Measurements from ENCODE around the gene WDR37.

Gene WDR37

GRCh38 chr10:1119027-1119426 lies 62.8 kb downstream of the WDR37 start:
- H3K27me3 ChIP-seq (ENCODE audit: insufficient read depth, low read length, poor library complexity), result no peaks in the 10 kb centered on the region
- no peak overlapping the region for H2AFZ ChIP-seq (ENCODE audit: low read depth, low read length)
- DNase-seq (no peak), ATAC-seq (ENCODE audit: insufficient read depth, low read depth) (no peak)
- no peak overlapping the region for H3K9ac ChIP-seq (ENCODE audit: low read depth, low read length)
- H3K4me2 ChIP-seq (ENCODE audit: insufficient read depth, low read length), result no peak overlapping the region
- TF ChIP-seq CTCF (IDR thresholded peaks at IDR 0.05; ENCODE audit: borderline replicate concordance, extremely low read depth, low read length, poor library complexity, severe bottlenecking) (no peak), EZH2 (IDR thresholded peaks at IDR 0.05; ENCODE audit: borderline replicate concordance, low read depth, low read length, severe bottlenecking) (no peak)
- H3K36me3 ChIP-seq (ENCODE audit: insufficient read depth, low read length), result peaks cover 91% of the 10 kb centered on the region
- H3K9me3 ChIP-seq (ENCODE audit: insufficient read depth, low read length, severe bottlenecking), result no peaks in the 10 kb centered on the region
- no peaks in the 10 kb centered on the region for H3K79me2 ChIP-seq (ENCODE audit: insufficient read depth, low read length)
- H3K27ac ChIP-seq (ENCODE audit: low read length), result no peak overlapping the region
- 0 out of 2 replicates have a peak, but pooled peaks cover 3% of the 10 kb centered on the region for H4K20me1 ChIP-seq (ENCODE audit: insufficient read depth, low read length)
- peaks cover 6% of the 10 kb centered on the region; the same call in 1 of the 2 replicates for H3K4me1 ChIP-seq (ENCODE audit: insufficient read depth, low read length)
- H3K4me3 ChIP-seq (ENCODE audit: low read depth in 1 of 2, low read length in 2 of 2), result no peak overlapping the region

- TF ChIP-seq CTCF (IDR thresholded peaks at IDR 0.05; ENCODE audit: borderline replicate concordance, extremely low read depth, low read length, poor library complexity, severe bottlenecking), result no peak
- no peak for TF ChIP-seq EZH2 (IDR thresholded peaks at IDR 0.05; ENCODE audit: borderline replicate concordance, low read depth, low read length, severe bottlenecking)
- Histone ChIP-seq H3K4me3 (ENCODE audit: low read depth in 1 of 2, low read length in 2 of 2) (no peak overlapping the region), H3K4me2 (ENCODE audit: insufficient read depth, low read length) (no peak overlapping the region), H3K4me1 (ENCODE audit: insufficient read depth, low read length) (peaks cover 6% of the 10 kb centered on the region; the same call in 1 of the 2 replicates), H3K27me3 (ENCODE audit: insufficient read depth, low read length, poor library complexity) (no peaks in the 10 kb centered on the region), H3K9ac (ENCODE audit: low read depth, low read length) (no peak overlapping the region), H4K20me1 (ENCODE audit: insufficient read depth, low read length) (0 out of 2 replicates have a peak, but pooled peaks cover 1% of the 10 kb centered on the region), H3K27ac (ENCODE audit: low read length) (no peak overlapping the region), H3K79me2 (ENCODE audit: insufficient read depth, low read length) (no peaks in the 10 kb centered on the region), H3K36me3 (ENCODE audit: insufficient read depth, low read length) (peaks cover 90% of the 10 kb centered on the region), H2AFZ (ENCODE audit: low read depth, low read length) (no peak overlapping the region), H3K9me3 (ENCODE audit: insufficient read depth, low read length, severe bottlenecking) (no peaks in the 10 kb centered on the region)
- DNase-seq (no peak), ATAC-seq (ENCODE audit: insufficient read depth, low read depth) (no peak)
Observed at GRCh38 chr10:1119501-1119900, 63.3 kb downstream of the WDR37 start.

GRCh38 chr10:1120306-1120705 lies 64.1 kb downstream of the WDR37 start:
- no peak overlapping the region for H3K27ac ChIP-seq (ENCODE audit: low read length)

More at GRCh38 chr10:1120306-1120705, 64.1 kb downstream of the WDR37 start:
- no peak for ATAC-seq (ENCODE audit: insufficient read depth, low read depth)
- H2AFZ ChIP-seq (ENCODE audit: low read depth, low read length), result no peak overlapping the region
- no peak overlapping the region for H3K9ac ChIP-seq (ENCODE audit: low read depth, low read length)
- no peak overlapping the region for H3K4me3 ChIP-seq (ENCODE audit: low read depth in 1 of 2, low read length in 2 of 2)
- peaks cover 90% of the 10 kb centered on the region for H3K36me3 ChIP-seq (ENCODE audit: insufficient read depth, low read length)
- H3K9me3 ChIP-seq (ENCODE audit: insufficient read depth, low read length, severe bottlenecking), result no peaks in the 10 kb centered on the region
- no peaks in the 10 kb centered on the region for H3K79me2 ChIP-seq (ENCODE audit: insufficient read depth, low read length)
- no peaks in the 10 kb centered on the region for H4K20me1 ChIP-seq (ENCODE audit: insufficient read depth, low read length)
- H3K4me1 ChIP-seq (ENCODE audit: insufficient read depth, low read length), result peaks cover 6% of the 10 kb centered on the region; the same call in 1 of the 2 replicates
- no peak overlapping the region for H3K4me2 ChIP-seq (ENCODE audit: insufficient read depth, low read length)
- DNase-seq, result no peak
- no peaks in the 10 kb centered on the region for H3K27me3 ChIP-seq (ENCODE audit: insufficient read depth, low read length, poor library complexity)
- TF ChIP-seq EZH2 (IDR thresholded peaks at IDR 0.05; ENCODE audit: borderline replicate concordance, low read depth, low read length, severe bottlenecking), result no peak
- no peak for TF ChIP-seq CTCF (IDR thresholded peaks at IDR 0.05; ENCODE audit: borderline replicate concordance, extremely low read depth, low read length, poor library complexity, severe bottlenecking)
